ACC112 (cell line): ENCODE data around the gene ARHGAP23.
A peak's percentile ranks its signal among the peaks of the same experiment; 100 is the strongest.

Experiments
- H2AFZ ChIP-seq: fragments of 200-600 bp; sonication (generic); one replicate; pipeline ENCODE4 v1.6.0; 2017; ENCODE audit warnings: antibody characterized with exemption, low read length; ENCODE audit not compliant: unreplicated experiment
- H3K27ac ChIP-seq: fragments of 200-600 bp; sonication (generic); 2 replicates; pipeline ENCODE4 v1.5.1; 2014; ENCODE audit warnings: low read depth, mild to moderate bottlenecking, antibody characterized with exemption, low read length, moderate library complexity
- H3K27me3 ChIP-seq: fragments of 200-600 bp; sonication (generic); 2 replicates; pipeline ENCODE4 v1.6.1; 2014; ENCODE audit warnings: mild to moderate bottlenecking, antibody characterized with exemption, low read length, moderate library complexity, mixed read lengths; ENCODE audit not compliant: insufficient read depth
- H3K36me3 ChIP-seq: fragments of 200-600 bp; sonication (generic); 2 replicates; pipeline ENCODE4 v1.6.1; 2016; ENCODE audit warnings: mild to moderate bottlenecking, antibody characterized with exemption, low read length, moderate library complexity, mixed read lengths; ENCODE audit not compliant: insufficient read depth
- H3K4me1 ChIP-seq: fragments of 200-600 bp; sonication (generic); one replicate; pipeline ENCODE4 v1.6.1; 2016; ENCODE audit warnings: low read length, mixed read lengths; ENCODE audit not compliant: insufficient read depth, unreplicated experiment, control insufficient read depth
- H3K4me3 ChIP-seq: fragments of 200-600 bp; sonication (generic); 2 replicates; pipeline ENCODE4 v1.5.1; 2014; ENCODE audit warnings: mild to moderate bottlenecking, low read depth, low read length
- H3K79me2 ChIP-seq: fragments of 200-600 bp; sonication (generic); one replicate; pipeline ENCODE4 v1.6.0; 2016; ENCODE audit warnings: low read length; ENCODE audit not compliant: control insufficient read depth, unreplicated experiment, insufficient read depth

The ARHGAP23 gene

GRCh38 chr17:38415250-38416194 is 12.7 kb upstream of the ARHGAP23 start:
- H2AFZ ChIP-seq, result peak overlapping the region; percentile 66
- no peak overlapping the region for H3K27ac ChIP-seq
- H3K4me3 ChIP-seq, result peak overlapping the region; percentile 63

GRCh38 chr17:38416840-38417209 is 11.4 kb upstream of the ARHGAP23 start:
- no peaks in the 10 kb centered on the region for H3K36me3 ChIP-seq
- no peaks in the 10 kb centered on the region for H3K79me2 ChIP-seq
- peaks cover 22% of the 10 kb centered on the region for H3K4me1 ChIP-seq
- H3K4me3 ChIP-seq, result no peak overlapping the region
- H3K27me3 ChIP-seq, result peaks cover 28% of the 10 kb centered on the region
- no peak overlapping the region for H3K27ac ChIP-seq
- no peak overlapping the region for H2AFZ ChIP-seq

More at GRCh38 chr17:38415250-38416194, 12.7 kb upstream of the ARHGAP23 start:
- Histone ChIP-seq H3K4me1 (peaks cover 13% of the 10 kb centered on the region), H3K27me3 (peaks cover 28% of the 10 kb centered on the region), H3K79me2 (no peaks in the 10 kb centered on the region), H3K36me3 (no peaks in the 10 kb centered on the region)

GRCh38 chr17:38417210-38417951 is 10.9 kb upstream of the ARHGAP23 start:
- Histone ChIP-seq H3K4me3 (no peak overlapping the region), H3K79me2 (no peaks in the 10 kb centered on the region), H2AFZ (no peak overlapping the region), H3K4me1 (peaks cover 22% of the 10 kb centered on the region), H3K36me3 (no peaks in the 10 kb centered on the region), H3K27me3 (peaks cover 28% of the 10 kb centered on the region), H3K27ac (no peak overlapping the region)

GRCh38 chr17:38418062-38418692 is 10.1 kb upstream of the ARHGAP23 start:
- H3K4me1 ChIP-seq, result peaks cover 22% of the 10 kb centered on the region

GRCh38 chr17:38418693-38419507 is 9.4 kb upstream of the ARHGAP23 start:
- Histone ChIP-seq H3K36me3 (no peaks in the 10 kb centered on the region), H3K4me1 (peaks cover 22% of the 10 kb centered on the region), H3K27me3 (peaks cover 28% of the 10 kb centered on the region), H3K27ac (no peak overlapping the region), H2AFZ (no peak overlapping the region), H3K4me3 (peak overlapping the region; percentile 42; the same call in 1 of the 2 replicates), H3K79me2 (no peaks in the 10 kb centered on the region)

More at GRCh38 chr17:38418062-38418692, 10.1 kb upstream of the ARHGAP23 start:
- Histone ChIP-seq H3K4me3 (no peak overlapping the region), H3K36me3 (no peaks in the 10 kb centered on the region), H2AFZ (no peak overlapping the region), H3K27me3 (peaks cover 28% of the 10 kb centered on the region), H3K27ac (no peak overlapping the region), H3K79me2 (no peaks in the 10 kb centered on the region)

GRCh38 chr17:38419508-38419981 is 8.7 kb upstream of the ARHGAP23 start:
- no peak overlapping the region for H3K4me3 ChIP-seq
- H3K79me2 ChIP-seq, result no peaks in the 10 kb centered on the region
- peaks cover 22% of the 10 kb centered on the region for H3K4me1 ChIP-seq
- peaks cover 28% of the 10 kb centered on the region for H3K27me3 ChIP-seq
- no peak overlapping the region for H2AFZ ChIP-seq
- H3K36me3 ChIP-seq, result no peaks in the 10 kb centered on the region
- no peak overlapping the region for H3K27ac ChIP-seq

GRCh38 chr17:38420518-38420917 is 7.7 kb upstream of the ARHGAP23 start:
- H3K79me2 ChIP-seq, result no peaks in the 10 kb centered on the region
- no peaks in the 10 kb centered on the region for H3K36me3 ChIP-seq
- no peak overlapping the region for H3K27ac ChIP-seq
- peaks cover 14% of the 10 kb centered on the region for H3K4me1 ChIP-seq
- peaks cover 28% of the 10 kb centered on the region for H3K27me3 ChIP-seq
- H2AFZ ChIP-seq, result no peak overlapping the region
- H3K4me3 ChIP-seq, result no peak overlapping the region

GRCh38 chr17:38421171-38421841 is 7.0 kb upstream of the ARHGAP23 start:
- no peaks in the 10 kb centered on the region for H3K79me2 ChIP-seq
- H3K27me3 ChIP-seq, result peaks cover 28% of the 10 kb centered on the region
- no peak overlapping the region for H3K4me3 ChIP-seq
- H2AFZ ChIP-seq, result peak overlapping the region; percentile 40
- H3K36me3 ChIP-seq, result no peaks in the 10 kb centered on the region
- H3K4me1 ChIP-seq, result peaks cover 12% of the 10 kb centered on the region
- no peak overlapping the region for H3K27ac ChIP-seq

- peaks cover 18% of the 10 kb centered on the region for H3K4me1 ChIP-seq
- H3K27me3 ChIP-seq, result peaks cover 28% of the 10 kb centered on the region
Measured at GRCh38 chr17:38421871-38422827, 6.1 kb upstream of the ARHGAP23 start.

More at GRCh38 chr17:38421871-38422827, 6.1 kb upstream of the ARHGAP23 start:
- Histone ChIP-seq H3K36me3 (no peaks in the 10 kb centered on the region), H2AFZ (no peak overlapping the region), H3K27ac (no peak overlapping the region), H3K4me3 (no peak overlapping the region), H3K79me2 (peaks cover 1% of the 10 kb centered on the region)
